ENCODE data around the gene ZNF546.

DNA sequence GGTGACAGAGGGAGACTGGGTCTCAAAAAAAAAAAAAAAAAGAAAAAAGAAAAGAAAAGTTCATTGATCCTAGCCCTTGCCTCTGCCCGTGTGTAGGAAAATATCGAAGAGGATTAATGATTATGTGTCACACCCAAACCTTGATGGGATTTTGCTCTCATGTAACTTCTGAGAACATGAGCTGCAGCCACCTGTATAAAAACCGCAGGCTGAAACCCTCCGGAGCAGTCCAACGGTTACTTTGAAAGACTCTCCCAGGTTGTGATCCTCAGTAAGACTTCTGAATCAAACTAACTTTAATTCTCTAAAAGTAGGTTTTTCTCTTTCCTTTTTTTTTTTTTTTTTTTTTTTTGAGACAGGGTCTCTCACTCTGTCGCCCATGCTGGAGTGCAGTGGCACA is 30.2 kb upstream of the ZNF546 start:
- no peak for TF ChIP-seq POLR2A (IDR thresholded peaks at IDR 0.05)
- TF ChIP-seq, protein P1, sequence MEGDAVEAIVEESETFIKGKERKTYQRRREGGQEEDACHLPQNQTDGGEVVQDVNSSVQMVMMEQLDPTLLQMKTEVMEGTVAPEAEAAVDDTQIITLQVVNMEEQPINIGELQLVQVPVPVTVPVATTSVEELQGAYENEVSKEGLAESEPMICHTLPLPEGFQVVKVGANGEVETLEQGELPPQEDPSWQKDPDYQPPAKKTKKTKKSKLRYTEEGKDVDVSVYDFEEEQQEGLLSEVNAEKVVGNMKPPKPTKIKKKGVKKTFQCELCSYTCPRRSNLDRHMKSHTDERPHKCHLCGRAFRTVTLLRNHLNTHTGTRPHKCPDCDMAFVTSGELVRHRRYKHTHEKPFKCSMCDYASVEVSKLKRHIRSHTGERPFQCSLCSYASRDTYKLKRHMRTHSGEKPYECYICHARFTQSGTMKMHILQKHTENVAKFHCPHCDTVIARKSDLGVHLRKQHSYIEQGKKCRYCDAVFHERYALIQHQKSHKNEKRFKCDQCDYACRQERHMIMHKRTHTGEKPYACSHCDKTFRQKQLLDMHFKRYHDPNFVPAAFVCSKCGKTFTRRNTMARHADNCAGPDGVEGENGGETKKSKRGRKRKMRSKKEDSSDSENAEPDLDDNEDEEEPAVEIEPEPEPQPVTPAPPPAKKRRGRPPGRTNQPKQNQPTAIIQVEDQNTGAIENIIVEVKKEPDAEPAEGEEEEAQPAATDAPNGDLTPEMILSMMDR (IDR thresholded peaks at IDR 0.05) = no peak
